Breast epithelium (tissue), 4 donors: ENCODE data around the gene NOX1. TPM values are rescaled to one million over a fixed set of nuclear protein-coding genes. Genes with fewer than 3 reads are reported as not detected.
"Not testable (repeated sequence)": the region's sequence is repeated elsewhere in the genome, so short reads cannot be mapped to it uniquely, and the experiment has no call there.

Source experiments
- DNase-seq, 2 donors: peaks; one replicate each; pipeline ENCODE4 v3.0.0-alpha.2; 2019; ENCODE audit warnings: low spot score in 2 of 2
- H3K27ac ChIP-seq, 2 donors: fragments of 200-600 bp; sonication (generic) in 1 of 2; one replicate each; pipeline ENCODE4 v1.5.1; 2016 to 2019; ENCODE audit warnings: mild to moderate bottlenecking in 1 of 2
- H3K27me3 ChIP-seq, 2 donors: fragments of 200-600 bp; sonication (generic) in 1 of 2; one replicate each; pipeline versions ENCODE4 v1.5.1 to v1.6.0; 2017 to 2019; ENCODE audit warnings: control low read depth in 1 of 2, mild to moderate bottlenecking in 1 of 2
- H3K36me3 ChIP-seq: fragments of 200-600 bp; one replicate; pipeline ENCODE4 v1.5.1; 2019
- H3K4me1 ChIP-seq, 2 donors: fragments of 200-600 bp; sonication (generic); one replicate each; pipeline ENCODE4 v1.5.1; 2016 to 2019; ENCODE audit warnings: control low read depth in 1 of 2
- H3K4me3 ChIP-seq, 3 donors: fragments of 200-600 bp; sonication (generic); 1 replicate in 2 of 3; 2 replicates in 1 of 3; pipeline ENCODE4 v1.5.1; 2016 to 2019; ENCODE audit warnings: mild to moderate bottlenecking in 3 of 3, moderate library complexity in 2 of 3
- H3K9me3 ChIP-seq, 2 donors: fragments of 200-600 bp; sonication (generic) in 1 of 2; one replicate each; pipeline ENCODE4 v1.5.1; 2016 to 2019; ENCODE audit warnings: control low read depth in 1 of 2
- POLR2A ChIP-seq: fragments of 450-650 bp; IDR thresholded peaks from one replicate; pipeline ENCODE4 v1.6.1; 2016; ENCODE audit warnings: antibody characterized with exemption, mild to moderate bottlenecking, moderate library complexity
- POLR2AphosphoS5 ChIP-seq, 3 donors: sonication (generic); formaldehyde crosslinking; IDR thresholded peaks; one replicate each; pipeline ENCODE4 v1.6.1; 2017; ENCODE audit warnings: antibody characterized with exemption in 3 of 3
- intact Hi-C: fragments of 100-400 bp; cut with DNase I; formaldehyde crosslinking; loops from one replicate; pipeline ENCODE4 v1.15.1; 2023; ENCODE audit warnings: low total_unique reads
- total RNA-seq, 3 donors: library from RNA; depleted of rRNA; stranded (reverse); fragments of >200 nt; gene quantifications; one replicate each; pipeline ENCODE4 v1.1.0, GENCODE V29; 2016
- TF ChIP-seq, protein P1 (sequence below), 3 donors: fragments of 450-650 bp; IDR thresholded peaks; one replicate each; pipeline ENCODE4 v1.5.1; 2016 to 2017; ENCODE audit warnings: antibody characterized with exemption in 3 of 3, mild to moderate bottlenecking in 3 of 3, moderate library complexity in 3 of 3

NOX1 gene
- total RNA-seq, 3 donors from 2014 or later: not detected

DNA sequence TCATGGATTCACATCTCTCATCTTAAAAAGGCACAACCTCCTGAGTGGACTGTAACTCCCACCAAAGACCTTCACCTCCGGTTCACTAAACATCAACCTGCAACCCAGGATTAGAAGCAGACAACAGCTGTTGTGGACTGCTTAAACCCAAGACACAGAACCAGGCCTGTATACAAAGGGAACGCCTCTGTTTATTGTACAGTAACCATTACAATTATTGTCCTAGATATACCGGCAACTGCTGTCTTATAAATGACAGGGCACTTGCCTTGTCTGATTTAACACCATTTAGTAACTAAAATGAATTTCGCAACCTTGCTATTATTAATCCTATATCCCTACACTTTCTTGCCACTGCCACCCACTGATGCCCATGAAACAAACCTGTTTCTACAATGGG lies 76.8 kb downstream of the NOX1 start:
- H3K27me3 ChIP-seq: peaks cover 0 to 27% of the 10 kb centered on the region in 2 donors
- no peak overlapping the region for H3K4me3 ChIP-seq
- TF ChIP-seq POLR2A (no peak), POLR2AphosphoS5 (IDR thresholded peaks at IDR 0.05) (no peak)
- TF ChIP-seq, protein P1, sequence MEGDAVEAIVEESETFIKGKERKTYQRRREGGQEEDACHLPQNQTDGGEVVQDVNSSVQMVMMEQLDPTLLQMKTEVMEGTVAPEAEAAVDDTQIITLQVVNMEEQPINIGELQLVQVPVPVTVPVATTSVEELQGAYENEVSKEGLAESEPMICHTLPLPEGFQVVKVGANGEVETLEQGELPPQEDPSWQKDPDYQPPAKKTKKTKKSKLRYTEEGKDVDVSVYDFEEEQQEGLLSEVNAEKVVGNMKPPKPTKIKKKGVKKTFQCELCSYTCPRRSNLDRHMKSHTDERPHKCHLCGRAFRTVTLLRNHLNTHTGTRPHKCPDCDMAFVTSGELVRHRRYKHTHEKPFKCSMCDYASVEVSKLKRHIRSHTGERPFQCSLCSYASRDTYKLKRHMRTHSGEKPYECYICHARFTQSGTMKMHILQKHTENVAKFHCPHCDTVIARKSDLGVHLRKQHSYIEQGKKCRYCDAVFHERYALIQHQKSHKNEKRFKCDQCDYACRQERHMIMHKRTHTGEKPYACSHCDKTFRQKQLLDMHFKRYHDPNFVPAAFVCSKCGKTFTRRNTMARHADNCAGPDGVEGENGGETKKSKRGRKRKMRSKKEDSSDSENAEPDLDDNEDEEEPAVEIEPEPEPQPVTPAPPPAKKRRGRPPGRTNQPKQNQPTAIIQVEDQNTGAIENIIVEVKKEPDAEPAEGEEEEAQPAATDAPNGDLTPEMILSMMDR (IDR thresholded peaks at IDR 0.05): no peak
- H3K4me1 ChIP-seq: no peaks in the 10 kb centered on the region
- H3K36me3 ChIP-seq: no peaks in the 10 kb centered on the region
- no peak overlapping the region for H3K27ac ChIP-seq
- H3K9me3 ChIP-seq: no peaks in the 10 kb centered on the region
- intact Hi-C loops: no loop called here
- no peak for DNase-seq

DNA sequence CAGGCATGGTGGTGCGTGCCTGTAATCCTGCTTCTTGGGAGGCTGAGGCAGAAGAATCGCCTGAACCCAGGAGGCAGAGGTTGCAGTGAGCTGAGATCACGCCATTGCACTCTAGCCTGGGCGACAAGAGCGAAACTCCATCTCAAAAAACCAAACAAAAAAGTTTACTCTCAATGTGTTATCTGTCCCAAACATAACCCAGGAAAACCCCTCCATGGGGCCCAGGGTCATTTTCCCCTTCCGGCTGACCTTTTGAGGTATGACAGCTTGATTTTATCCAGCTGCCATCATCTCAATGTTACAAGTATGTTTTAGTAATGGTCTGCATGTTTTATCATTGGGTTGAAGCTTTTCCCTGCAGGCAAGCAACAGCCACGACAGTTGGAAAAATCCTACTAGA lies 77.8 kb downstream of the NOX1 start:
- DNase-seq, H3K36me3 ChIP-seq, H3K4me3 ChIP-seq, H3K9me3 ChIP-seq, H3K27ac ChIP-seq, H3K4me1 ChIP-seq, intact Hi-C loops: not testable (repeated sequence)
- peaks cover 0 to 22% of the 10 kb centered on the region in 2 donors for H3K27me3 ChIP-seq

Other genes with a start within 250 kb of the NOX1 start
- 10 to 100 TPM; 30.9 to 49.5 (median 40.6) TPM for gene TSPAN6, start 237.6 kb downstream of the NOX1 start, total RNA-seq
- gene SRPX2, start 230.2 kb downstream of the NOX1 start, total RNA-seq: 10 to 100 TPM; 15.2 to 61.0 (median 32.6) TPM
- gene SYTL4, start 142.2 kb downstream of the NOX1 start, total RNA-seq: 10 to 100 TPM; 19.3 to 29.9 (median 25.2) TPM
- 10 to 100 TPM in 2 of 3 donors, 1 to 10 TPM in 1; 7.7 to 12.1 (median 11.8) TPM for gene CSTF2, start 54.0 kb downstream of the NOX1 start, total RNA-seq
- under 1 TPM; 0.16 to 0.59 (median 0.33) TPM for gene XKRX, start 54.6 kb upstream of the NOX1 start, total RNA-seq
- gene ARL13A, start 95.3 kb upstream of the NOX1 start, total RNA-seq: not detected
- 10 to 100 TPM; 15.2 to 23.6 (median 17.7) TPM for gene TRMT2B, start 177.8 kb upstream of the NOX1 start, total RNA-seq
- 1 to 10 TPM in 1 of 3 donors, under 1 TPM in 2; 0.15 to 2.1 (median 0.33) TPM for gene TMEM35A, start 204.5 kb upstream of the NOX1 start, total RNA-seq
- 1 to 10 TPM in 1 of 3 donors, under 1 TPM in 2; 0.88 to 1.4 (median 0.98) TPM for gene CENPI, start 223.8 kb upstream of the NOX1 start, total RNA-seq